Heart right ventricle (tissue), 16 donors: ENCODE measurements around the gene HSPA4. TPM values are rescaled to one million over a fixed set of nuclear protein-coding genes. Genes with fewer than 3 reads are reported as not detected.
A peak's percentile ranks its signal among the peaks of the same experiment; 100 is the strongest.
"Not testable (repeated sequence)": the region's sequence is repeated elsewhere in the genome, so short reads cannot be mapped to it uniquely, and the experiment has no call there.

Experiments
- ATAC-seq, 8 donors: fragments of 200-7000 bp; cut with Tn5 transposase; one replicate each; pipeline ENCODE4 v1.9.1; 2020; ENCODE audit warnings: mild to moderate bottlenecking in 8 of 8, moderate library complexity in 8 of 8, moderate number of reproducible peaks in 1 of 8
- DNase-seq, 2 donors: peaks; one replicate each; pipeline ENCODE4 v3.0.0-alpha.2; 2020
- H3K27ac ChIP-seq, 10 donors: fragments of 200-600 bp; sonication (generic) in 2 of 10; one replicate each; pipeline versions ENCODE4 v1.5.0 to v1.8.0; 2020 to 2022; ENCODE audit warnings: mild to moderate bottlenecking in 3 of 10
- H3K27me3 ChIP-seq, 7 donors: fragments of 200-600 bp; one replicate each; pipeline ENCODE4 v1.8.0; 2021 to 2022; ENCODE audit warnings: mild to moderate bottlenecking in 2 of 7
- H3K36me3 ChIP-seq, 9 donors: fragments of 200-600 bp; sonication (generic) in 1 of 9; one replicate each; pipeline versions ENCODE4 v1.5.0 to v1.8.0; 2020 to 2022; ENCODE audit warnings: mild to moderate bottlenecking in 2 of 9
- H3K4me1 ChIP-seq, 9 donors: fragments of 200-600 bp; sonication (generic) in 1 of 9; one replicate each; pipeline versions ENCODE4 v1.5.0 to v1.8.0; 2020 to 2022; ENCODE audit warnings: mild to moderate bottlenecking in 4 of 9
- H3K4me3 ChIP-seq, 10 donors: fragments of 200-600 bp; sonication (generic) in 2 of 10; one replicate each; pipeline versions ENCODE4 v1.5.0 to v1.8.0; 2020 to 2022; ENCODE audit warnings: mild to moderate bottlenecking in 7 of 10, moderate library complexity in 2 of 10
- H3K9me3 ChIP-seq, 11 donors: fragments of 200-600 bp in 10 of 11; sonication (generic) in 2 of 11; one replicate each; pipeline versions ENCODE4 v1.5.0 to v1.8.0; 2013 to 2022; ENCODE audit warnings: mild to moderate bottlenecking in 2 of 11, control low read depth in 1 of 11, moderate library complexity in 1 of 11
- CTCF ChIP-seq, 9 donors: fragments of 200-600 bp; sonication (generic) in 2 of 9; IDR thresholded peaks; one replicate each; pipeline versions ENCODE4 v1.5.0 to v1.8.0; 2021 to 2022; ENCODE audit warnings: antibody characterized with exemption in 9 of 9, mild to moderate bottlenecking in 5 of 9, moderate library complexity in 1 of 9
- WGBS, 2 donors: extraction: QIAGEN DNeasy Blood & Tissue Kit; methylation state at CpG; one replicate each; pipeline ENCODE4 v1.1.7; 2013; ENCODE audit warnings: inconsistent platforms in 1 of 2; 5-methylcytosine and 5-hydroxymethylcytosine counted together
- intact Hi-C, 10 donors: fragments of 100-400 bp; cut with DNase I; formaldehyde crosslinking; loops; one replicate each; pipeline versions ENCODE4 v1.11.1 to v1.14.2; 2022
- polyA plus RNA-seq, 2 donors: library from polyadenylated mRNA; stranded (reverse); fragments of 200-250 nt; gene quantifications; one replicate each; pipeline ENCODE4 v1.2.3, GENCODE V29; 2013
- total RNA-seq, 10 donors: library from RNA; stranded (reverse); fragmentation: NEBNext Ultra II Directional in 3 of 10; extraction: Animal tissue kit (Norgen Biotek cat#: 25700) in 3 of 10; gene quantifications; one replicate each; pipeline versions ENCODE4 v1.2.1 to v1.2.4, GENCODE V29; 2021 to 2023
- donor health status: Arrhythmogenic right ventricular cardiomyopathy.
- donor health status: ischemic (EF 13 %, LVEDD 7.1; RV severe dilation, severe dysfunction).
- donor health status: healthy with polysubstance abuse.
- donor health status: DM: no; HTN: yes; CAD: no.
- donor health status: DM: no; HTN: no; CAD: no.
- donor health status: ischemic (EF 25% LVEDD 6.9; RV normal size, moderate dysfunction).
- donor health status: ischemic (EF 25% LVEDD 5.7; RV mildly dilated, moderate dysfunction).
- donor health status: healthy.
- donor health status: DM: yes; HTN: yes; CAD: no.
- donor health status: Ischemic cardiomyopathy.
- donor health status: ischemic (EF 35%, LVEDD 5.7; RV mildly dilated, moderate dysfunction).
- donor health status: nonischemic (EF 11% LVEDD 7.7; RV severe dilation, severe dysfunction).
- donor health status: DM: yes; HTN: yes; CAD: no.
- donor health status: PGD.
- donor health status: ischemic (EF 29% LVEDD 5.4; RV normal size, mild dysfunction).
- donor health status: nonischemic (EF 23%, LVEDD 6.1; RV moderate dilation, normal function).

HSPA4 gene
- total and polyA plus RNA-seq, 12 donors = 44.9 to 179 (median 111) TPM

GRCh38 chr5:133017964-133018363 lies 33.8 kb upstream of the HSPA4 start:
- DNase-seq (no peak), ATAC-seq (no peak)
- Histone ChIP-seq H3K4me1 (no peaks in the 10 kb centered on the region), H3K36me3 (peaks cover 0 to 71% (median 16%) of the 10 kb centered on the region in 9 donors), H3K9me3 (no peaks in the 10 kb centered on the region), H3K4me3 (no peak overlapping the region), H3K27ac (no peak overlapping the region), H3K27me3 (no peaks in the 10 kb centered on the region)
- intact Hi-C loops = no loop called here
- 71 to 86% methylated on average over 4 of the region's 4 CpGs for WGBS, 2 donors
- no peak for TF ChIP-seq CTCF (IDR thresholded peaks at IDR 0.05)

- H3K4me3 ChIP-seq, H3K9me3 ChIP-seq, ATAC-seq, intact Hi-C loops, DNase-seq, H3K4me1 ChIP-seq, H3K27me3 ChIP-seq, H3K27ac ChIP-seq: not testable (repeated sequence)
- H3K36me3 ChIP-seq = peaks cover 0 to 72% (median 16%) of the 10 kb centered on the region in 9 donors
- WGBS, 2 donors = 92 to 95% methylated on average over 7 of the region's 7 CpGs
Observed at GRCh38 chr5:133019471-133019870, 32.3 kb upstream of the HSPA4 start.

GRCh38 chr5:133025804-133026663 lies 25.8 kb upstream of the HSPA4 start, which contains the start of gene ZCCHC10:
ZCCHC10 (minus strand) TSS chr5:133026549; CDS start chr5:133026537, 12 bp downstream.
- no peaks in the 10 kb centered on the region for H3K9me3 ChIP-seq
- no peaks in the 10 kb centered on the region for H3K27me3 ChIP-seq
- peak; percentile 98 to 100 (median 100) for ATAC-seq
- peaks cover 3 to 26% (median 20%) of the 10 kb centered on the region in 9 donors for H3K4me1 ChIP-seq
- H3K4me3 ChIP-seq = peak within 1 kb of the TSS; percentile 59 to 99 (median 90)
- DNase-seq = peak; percentile 92 to 94
- peaks cover 0 to 31% (median 0%) of the 10 kb centered on the region in 9 donors for H3K36me3 ChIP-seq
- peak within 1 kb of the TSS; percentile 75 to 99 (median 94) for H3K27ac ChIP-seq
- intact Hi-C loops = loop anchor here in 3 of 10 donors (2.0 to 10.0 kb wide), 2 partner anchors 25 to 61 kb away; partner anchors contain the start of gene AFF4 (in 3 of the 3)
- TF ChIP-seq CTCF (IDR thresholded peaks at IDR 0.05) = no peak
- 0 to 1% methylated on average over 53 of the region's 53 CpGs for WGBS, 2 donors

GRCh38 chr5:133026664-133027153 lies 25.1 kb upstream of the HSPA4 start:
- H3K27ac ChIP-seq = peak overlapping the region in 9 of 10 donors; percentile 47 to 99 (median 93)
- 7 to 11% methylated on average over 14 to 15 of the region's 15 CpGs for WGBS, 2 donors
- TF ChIP-seq CTCF (IDR thresholded peaks at IDR 0.05) = no peak
- H3K4me3 ChIP-seq = peak overlapping the region in 9 of 10 donors; percentile 74 to 99 (median 90)
- H3K27me3 ChIP-seq = no peaks in the 10 kb centered on the region
- H3K36me3 ChIP-seq = peaks cover 0 to 24% (median 0%) of the 10 kb centered on the region in 9 donors
- H3K4me1 ChIP-seq = peaks cover 3 to 26% (median 20%) of the 10 kb centered on the region in 9 donors
- H3K9me3 ChIP-seq = no peaks in the 10 kb centered on the region
- ATAC-seq = no peak
- intact Hi-C loops = loop anchor here in 3 of 10 donors (2.0 to 10.0 kb wide), 2 partner anchors 24 to 62 kb away; partner anchors contain the start of gene AFF4 (in 3 of the 3)
- DNase-seq = no peak
